GM21515 (cell line): Measurements from ENCODE around the gene RBPMS2.
"Not testable (repeated sequence)": the region's sequence is repeated elsewhere in the genome, so short reads cannot be mapped to it uniquely, and the experiment has no call there.

Experiments
- ATAC-seq: cut with Tn5 transposase; IDR thresholded peaks from one replicate; pipeline ENCODE4 v1.9.1; 2021; ENCODE audit not compliant: unreplicated experiment

RBPMS2 gene

DNA sequence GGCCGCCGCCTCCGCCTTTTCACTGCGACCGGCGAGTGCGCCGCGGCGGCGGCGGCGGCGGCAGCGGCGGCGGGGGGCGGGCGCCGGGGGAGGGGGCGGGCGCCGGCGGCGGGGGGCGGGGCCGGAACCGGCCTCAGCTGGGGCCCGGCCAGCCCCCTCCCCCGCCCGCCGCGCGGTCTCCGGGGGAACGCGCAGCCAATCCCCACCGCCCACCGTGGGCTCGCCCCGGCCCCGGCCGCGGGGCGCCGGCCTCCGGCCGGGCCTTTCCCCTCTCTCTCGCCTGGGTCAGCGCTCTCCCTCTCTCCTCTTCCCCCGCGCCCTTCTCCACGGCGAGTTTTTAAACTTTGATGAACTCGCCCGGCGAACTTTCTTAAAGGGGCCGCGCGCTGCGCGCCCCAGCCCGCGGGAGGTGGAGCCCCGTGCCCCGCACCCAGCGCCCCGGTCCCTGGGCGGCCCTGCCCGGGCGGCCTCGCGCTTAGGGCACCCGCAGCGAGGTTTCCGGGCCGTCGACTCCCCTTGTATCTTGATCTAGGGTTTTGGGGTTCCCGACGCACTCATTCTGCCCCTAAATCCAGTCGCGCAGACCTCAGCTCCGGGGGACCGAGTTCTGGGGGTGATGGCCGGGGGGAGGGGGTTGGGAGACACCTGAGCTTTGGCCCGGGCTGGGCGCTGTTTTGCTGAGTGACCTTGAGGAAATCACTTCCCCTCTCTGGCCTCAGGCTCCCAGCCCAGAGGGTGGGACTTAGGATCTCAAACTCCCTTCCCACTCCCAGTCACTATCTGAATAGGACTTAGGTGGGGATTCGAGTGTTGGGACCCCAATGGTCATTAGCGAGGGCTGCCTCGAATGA, at the start of gene RBPMS2:
RBPMS2 (minus strand) TSS at position 39 of the 851 bp plus-strand sequence. CDS start 270 bp downstream, outside the sequence.
- ATAC-seq: no peak

GRCh38 chr15:64824929-64825430, 49.6 kb upstream of the RBPMS2 start:
- ATAC-seq: peak; percentile 1

DNA sequence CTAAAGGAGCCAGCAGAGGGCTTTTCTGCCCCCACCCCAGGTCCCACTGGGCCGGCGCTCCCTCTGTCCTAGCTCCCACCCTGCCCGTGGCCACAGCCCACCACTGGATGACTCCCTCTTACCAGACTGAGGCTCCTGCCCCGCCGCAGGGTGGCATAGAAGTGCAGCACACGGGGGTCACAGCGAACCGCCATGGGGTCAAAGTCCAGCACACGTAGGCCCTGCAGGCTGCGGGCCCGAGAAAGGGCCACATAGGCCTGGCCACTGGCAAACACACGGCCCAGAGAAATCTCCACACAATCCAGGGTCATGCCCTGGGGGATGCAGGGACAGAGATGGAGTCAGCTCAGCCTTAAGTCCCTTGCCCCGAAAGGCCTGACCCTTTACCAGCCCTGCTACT, 41.1 kb upstream of the RBPMS2 start:
- no peak for ATAC-seq

GRCh38 chr15:64814965-64815364, 39.6 kb upstream of the RBPMS2 start:
- not testable (repeated sequence) for ATAC-seq

DNA sequence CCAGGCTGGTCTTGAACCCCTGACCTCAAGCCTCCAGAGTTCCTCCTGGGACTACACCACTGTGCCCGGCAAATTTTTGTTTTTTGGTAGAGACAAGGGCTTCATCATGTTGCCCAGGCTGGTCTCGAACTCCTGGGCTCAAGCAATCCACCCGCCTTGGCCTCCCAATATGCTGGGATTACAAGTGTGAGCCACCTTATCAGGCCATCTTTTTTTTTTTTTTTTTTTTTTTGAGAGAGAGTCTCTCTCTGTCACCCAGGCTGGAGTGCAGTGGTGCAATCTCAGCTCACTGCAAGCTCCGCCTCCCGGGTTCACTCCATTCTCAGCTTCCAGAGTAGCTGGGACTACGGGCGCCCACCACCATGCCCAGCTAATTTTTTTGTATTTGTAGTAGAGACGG, 38.9 kb upstream of the RBPMS2 start:
- not testable (repeated sequence) for ATAC-seq

DNA sequence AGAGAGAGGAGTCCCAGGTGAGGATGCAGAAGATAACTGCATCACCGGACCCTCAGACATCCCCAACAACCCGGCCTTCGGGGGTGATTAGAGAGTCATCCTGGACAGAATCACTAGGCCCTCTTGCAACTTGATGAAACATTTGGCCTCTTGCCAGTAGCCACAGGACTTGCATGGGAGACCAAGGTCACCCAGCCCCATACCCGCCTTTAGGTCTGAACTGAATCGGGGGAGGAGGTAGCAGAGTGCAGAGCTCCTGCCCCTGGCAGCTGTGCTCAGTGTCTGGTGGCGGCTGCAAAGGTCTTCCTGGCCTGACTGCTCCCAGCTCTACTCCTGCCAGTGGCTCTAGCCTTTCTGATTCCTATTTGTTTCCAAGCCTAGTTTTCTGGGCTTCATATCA, 37.7 kb upstream of the RBPMS2 start:
- ATAC-seq: peak; percentile 43

DNA sequence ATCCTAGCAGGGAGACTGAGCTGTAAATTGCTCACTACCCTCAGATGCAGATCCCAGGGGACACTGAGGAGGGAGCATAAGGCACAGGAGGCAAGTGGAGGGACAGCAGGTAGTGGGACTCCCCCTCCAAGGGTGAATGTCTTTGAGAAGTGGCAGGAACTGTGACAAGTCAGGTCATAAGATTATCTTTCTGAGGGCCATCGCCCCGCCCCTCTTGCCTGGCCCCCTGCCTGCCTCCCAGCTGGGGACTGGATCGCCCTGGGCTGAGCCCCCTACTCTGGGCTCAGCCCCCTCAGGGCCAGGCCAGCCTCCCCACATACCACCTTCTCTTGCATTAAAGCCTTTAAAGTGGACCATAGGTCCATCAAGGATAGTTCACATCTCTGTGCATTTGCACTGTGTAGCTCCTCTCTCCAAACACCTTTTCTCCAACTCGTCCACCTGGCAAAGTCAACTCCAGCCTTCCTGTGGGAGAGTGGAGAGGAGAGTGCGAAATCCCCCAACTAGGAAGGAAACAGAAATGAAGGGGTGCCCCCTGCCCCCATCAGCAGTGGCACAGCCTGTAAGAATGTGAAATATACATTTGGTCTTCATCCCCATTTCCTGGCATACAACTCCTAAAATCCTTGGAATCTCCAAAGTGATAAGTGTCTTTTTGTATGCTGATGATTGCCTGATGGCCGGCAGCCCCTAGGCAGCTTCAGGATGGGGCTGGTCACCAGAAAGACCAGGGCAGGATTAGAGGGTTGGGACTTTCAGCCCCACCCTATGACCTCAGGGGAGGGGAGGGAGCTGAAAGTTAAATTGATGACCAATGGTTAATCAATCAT, 35.3 kb upstream of the RBPMS2 start:
- no peak for ATAC-seq

DNA sequence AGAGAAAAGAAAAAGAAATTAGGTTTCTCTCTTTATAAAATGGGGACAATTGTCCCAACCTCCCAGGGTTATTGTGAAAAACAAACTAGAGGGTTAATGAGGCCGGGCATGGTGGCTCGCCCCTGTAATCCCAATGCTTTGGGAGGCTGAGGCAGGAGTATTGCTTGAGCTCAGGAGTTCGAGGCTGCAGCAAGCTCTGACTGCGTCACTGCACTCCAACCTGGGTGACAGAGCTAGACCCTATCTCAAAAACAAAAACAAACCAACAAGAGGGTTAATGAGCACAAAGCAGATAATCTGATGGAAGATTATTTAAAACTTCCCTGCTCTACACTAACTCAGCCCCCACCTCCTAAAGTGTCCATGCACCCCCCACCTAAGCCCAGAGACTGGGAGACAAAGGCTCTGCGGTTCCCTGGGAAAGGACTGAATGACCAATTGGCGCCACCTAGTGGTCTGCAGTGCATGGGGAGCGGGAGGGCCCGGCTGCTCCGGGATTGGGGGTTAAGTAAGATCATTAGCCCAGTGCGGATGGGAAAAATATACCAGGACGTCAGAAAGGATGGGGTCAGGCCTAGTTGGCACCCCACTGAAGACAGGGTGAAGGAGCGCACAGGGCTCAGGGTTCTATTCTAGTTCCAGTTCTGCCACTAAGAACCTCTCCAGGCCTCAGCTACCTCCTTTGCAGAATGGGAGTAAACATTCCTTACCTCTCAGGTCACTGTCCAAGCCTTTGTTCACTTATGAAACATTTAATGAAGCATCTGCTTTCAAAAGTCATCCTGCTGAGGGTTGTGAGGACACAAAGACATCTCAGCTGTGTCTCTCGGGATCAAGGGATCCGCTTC, 34.5 kb upstream of the RBPMS2 start:
- ATAC-seq: no peak

- ATAC-seq: no peak
These were observed 33.5 kb upstream of the RBPMS2 start for GRCh38 chr15:64808785-64809453.

GRCh38 chr15:64807751-64808222, 32.4 kb upstream of the RBPMS2 start:
- no peak for ATAC-seq

GRCh38 chr15:64807051-64807749, 31.8 kb upstream of the RBPMS2 start:
- ATAC-seq: no peak

- no peak for ATAC-seq
These were observed 31.1 kb upstream of the RBPMS2 start for GRCh38 chr15:64806509-64806908.

GRCh38 chr15:64804619-64805018, 29.2 kb upstream of the RBPMS2 start:
- ATAC-seq: no peak

DNA sequence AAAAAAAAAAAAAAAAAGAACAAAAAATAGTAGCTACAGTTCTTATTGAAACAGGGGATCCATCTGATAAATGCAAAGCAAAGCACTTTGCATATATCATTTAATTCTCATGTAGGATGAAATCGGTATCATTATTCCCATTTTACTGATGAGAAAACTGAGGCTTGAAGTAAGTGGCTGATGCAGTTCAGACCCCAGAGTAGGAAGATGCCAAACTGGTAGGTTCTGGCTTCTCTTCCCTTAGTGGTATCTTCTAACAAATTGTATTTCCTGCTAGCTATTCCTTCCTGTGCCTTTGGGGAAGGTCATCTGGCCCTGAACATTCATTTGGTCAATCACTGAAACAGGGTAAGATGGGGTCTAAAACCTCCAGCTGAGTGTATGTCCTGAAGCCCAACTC, 28.1 kb upstream of the RBPMS2 start:
- ATAC-seq: no peak

DNA sequence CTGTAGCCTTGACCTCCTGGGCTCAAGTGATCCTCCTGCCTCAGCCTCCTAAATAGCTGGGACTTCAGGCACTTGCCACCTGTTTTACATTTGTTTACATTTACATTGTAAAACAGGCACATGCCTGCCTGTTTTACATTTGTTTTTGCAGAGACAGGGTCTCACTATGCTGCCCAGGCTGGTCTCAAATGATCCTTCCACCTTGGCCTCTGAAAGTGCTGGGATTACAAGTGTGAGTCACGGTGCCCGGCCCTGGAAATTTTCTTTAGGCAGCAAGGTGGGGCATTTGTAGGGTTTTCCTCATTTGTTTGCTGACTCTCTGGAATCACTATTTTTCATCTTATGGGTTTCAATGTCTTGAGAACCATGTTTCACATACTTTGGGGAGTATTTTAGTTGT, 25.1 kb upstream of the RBPMS2 start:
- ATAC-seq: no peak

- not testable (repeated sequence) for ATAC-seq
These were observed 23.5 kb upstream of the RBPMS2 start for GRCh38 chr15:64798905-64799304.

DNA sequence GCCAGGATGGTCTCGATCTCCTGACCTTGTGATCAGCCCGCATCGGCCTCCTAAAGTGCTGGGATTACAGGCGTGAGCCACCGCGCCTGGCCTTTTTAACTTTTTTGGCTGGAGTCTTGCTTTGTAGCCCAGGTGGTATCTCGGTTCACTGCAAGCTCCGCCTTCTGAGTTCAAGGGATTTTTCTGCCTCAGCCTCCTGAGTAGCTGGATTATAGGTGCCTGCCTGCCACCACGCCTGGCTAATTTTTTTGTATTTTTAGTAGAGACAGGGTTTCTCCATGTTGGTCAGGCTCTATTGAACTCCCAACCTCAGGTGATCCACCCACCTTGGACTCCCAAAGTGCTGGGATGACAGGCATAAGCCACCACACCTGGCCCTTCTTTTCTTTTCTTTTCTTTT, 20.5 kb upstream of the RBPMS2 start:
- not testable (repeated sequence) for ATAC-seq

DNA sequence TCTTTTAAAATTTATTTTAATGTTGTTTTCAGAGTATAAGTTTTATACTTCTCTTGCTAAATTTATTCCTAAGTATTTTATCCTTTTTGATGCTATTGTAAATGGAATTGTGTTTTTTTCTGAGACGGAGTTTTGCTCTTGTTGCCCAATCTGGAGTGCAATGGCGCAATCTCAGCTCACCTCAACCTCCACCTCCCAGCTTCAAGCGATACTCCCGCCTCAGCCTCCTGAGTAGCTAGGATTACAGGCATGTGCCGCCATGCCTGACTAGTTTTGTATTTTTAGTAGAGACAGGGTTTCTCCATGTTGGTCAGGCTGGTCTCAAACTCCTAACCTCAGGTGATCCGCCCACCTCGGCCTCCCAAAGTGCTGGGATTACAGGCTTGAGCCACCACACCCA, 19.9 kb upstream of the RBPMS2 start:
- ATAC-seq: not testable (repeated sequence)

DNA sequence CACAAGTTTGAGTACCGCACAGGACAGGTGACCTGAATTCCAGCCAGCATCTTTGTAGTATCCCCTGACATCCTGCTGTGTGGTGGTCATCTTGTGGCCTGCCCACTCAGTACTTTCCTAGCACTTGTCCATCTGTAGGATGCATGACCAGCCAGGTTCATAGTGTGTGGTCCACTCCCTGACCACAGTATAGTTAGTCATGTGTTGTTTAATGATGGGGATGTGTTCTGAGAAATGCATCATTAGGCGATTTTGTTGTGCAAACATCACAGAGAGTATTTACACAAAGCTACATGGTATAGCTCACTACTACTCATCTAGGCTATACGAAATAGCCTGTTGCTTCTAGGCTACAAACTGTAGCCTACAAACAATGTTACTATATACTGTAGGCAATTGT, 16.9 kb upstream of the RBPMS2 start:
- ATAC-seq: no peak

DNA sequence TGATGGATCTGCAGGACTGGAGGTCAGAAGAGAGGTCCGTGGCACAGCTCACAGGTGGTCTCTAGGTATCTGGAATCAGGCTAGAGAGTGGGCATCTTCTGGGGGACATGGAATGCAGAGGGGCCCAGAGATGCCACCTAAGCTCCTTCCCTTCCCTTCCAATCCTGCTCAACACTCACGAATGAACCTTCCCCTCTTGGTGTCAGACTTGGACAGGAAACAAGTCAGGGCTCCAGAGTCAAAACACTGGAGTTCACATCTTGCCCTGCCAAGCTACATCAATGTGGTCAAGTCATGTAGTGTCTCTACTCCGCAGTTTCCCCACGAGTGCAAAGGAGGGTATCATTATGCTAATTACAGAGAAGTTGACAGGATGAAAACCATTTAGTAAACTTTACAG, 16.0 kb upstream of the RBPMS2 start:
- ATAC-seq: no peak
